NCI-H1417 treated with DMSO at 0.1 percent for 48 hours (cell line): Measurements from ENCODE around the gene ZNF148.
"Not testable (repeated sequence)": the region's sequence is repeated elsewhere in the genome, so short reads cannot be mapped to it uniquely, and the experiment has no call there.

ENCODE experiments used
- DNase-seq: peaks from one replicate; lab custom pipeline; 2025; lab: John Stamatoyannopoulos, UW

Gene ZNF148, protein sequence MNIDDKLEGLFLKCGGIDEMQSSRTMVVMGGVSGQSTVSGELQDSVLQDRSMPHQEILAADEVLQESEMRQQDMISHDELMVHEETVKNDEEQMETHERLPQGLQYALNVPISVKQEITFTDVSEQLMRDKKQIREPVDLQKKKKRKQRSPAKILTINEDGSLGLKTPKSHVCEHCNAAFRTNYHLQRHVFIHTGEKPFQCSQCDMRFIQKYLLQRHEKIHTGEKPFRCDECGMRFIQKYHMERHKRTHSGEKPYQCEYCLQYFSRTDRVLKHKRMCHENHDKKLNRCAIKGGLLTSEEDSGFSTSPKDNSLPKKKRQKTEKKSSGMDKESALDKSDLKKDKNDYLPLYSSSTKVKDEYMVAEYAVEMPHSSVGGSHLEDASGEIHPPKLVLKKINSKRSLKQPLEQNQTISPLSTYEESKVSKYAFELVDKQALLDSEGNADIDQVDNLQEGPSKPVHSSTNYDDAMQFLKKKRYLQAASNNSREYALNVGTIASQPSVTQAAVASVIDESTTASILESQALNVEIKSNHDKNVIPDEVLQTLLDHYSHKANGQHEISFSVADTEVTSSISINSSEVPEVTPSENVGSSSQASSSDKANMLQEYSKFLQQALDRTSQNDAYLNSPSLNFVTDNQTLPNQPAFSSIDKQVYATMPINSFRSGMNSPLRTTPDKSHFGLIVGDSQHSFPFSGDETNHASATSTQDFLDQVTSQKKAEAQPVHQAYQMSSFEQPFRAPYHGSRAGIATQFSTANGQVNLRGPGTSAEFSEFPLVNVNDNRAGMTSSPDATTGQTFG

DNA sequence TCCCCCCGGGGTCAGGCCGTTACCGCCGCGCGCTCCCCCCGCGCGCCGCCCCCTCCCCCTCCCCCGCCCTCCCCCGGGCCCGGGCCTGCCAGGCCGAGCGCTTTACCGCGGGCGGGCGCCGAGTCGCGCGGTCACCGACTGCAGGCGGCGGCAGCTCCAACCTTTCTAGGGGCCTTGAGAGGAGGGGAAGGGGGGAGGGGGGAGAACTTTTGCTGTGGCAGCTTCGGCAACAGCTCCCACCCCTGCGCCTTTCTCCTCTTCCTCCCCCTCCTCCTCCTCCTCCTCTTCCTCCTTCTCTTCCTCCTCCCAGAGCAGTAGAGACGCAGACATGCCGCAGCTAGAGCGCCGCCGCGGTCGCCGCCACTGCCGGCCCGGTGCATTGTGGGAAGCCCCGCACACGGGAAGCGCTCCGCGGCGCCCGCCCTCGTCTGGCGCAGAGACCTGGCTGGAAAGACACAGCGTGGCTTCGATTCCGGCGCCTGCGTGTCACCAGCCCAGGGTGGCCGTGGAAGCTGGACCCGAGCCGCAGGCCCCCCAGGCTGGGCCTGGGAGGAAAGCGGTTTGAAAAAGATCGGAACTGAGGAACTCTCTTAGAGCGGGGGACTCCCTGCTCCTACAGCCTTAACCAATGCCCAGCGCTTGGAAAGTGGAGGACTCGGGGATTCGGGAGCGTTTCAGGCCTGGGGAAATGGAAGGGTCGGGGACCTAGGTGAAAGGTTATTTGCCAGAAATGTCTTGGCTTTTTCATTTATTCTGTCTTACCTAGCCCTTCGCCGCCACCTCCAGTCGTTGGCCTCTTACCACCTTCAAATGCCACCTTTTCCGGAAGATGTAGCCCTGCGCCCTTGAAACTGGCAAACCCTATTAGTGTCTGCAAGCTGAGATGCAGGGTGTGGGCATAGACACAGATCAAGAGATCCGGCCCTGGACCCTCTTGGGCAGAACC lies at the start of gene ZNF148:
TSS of gene ZNF148 (minus strand) at position 330 of the 946 bp plus-strand sequence. CDS start 61,685 bp downstream, outside the sequence.
- DNase-seq = peak; percentile 53

DNA sequence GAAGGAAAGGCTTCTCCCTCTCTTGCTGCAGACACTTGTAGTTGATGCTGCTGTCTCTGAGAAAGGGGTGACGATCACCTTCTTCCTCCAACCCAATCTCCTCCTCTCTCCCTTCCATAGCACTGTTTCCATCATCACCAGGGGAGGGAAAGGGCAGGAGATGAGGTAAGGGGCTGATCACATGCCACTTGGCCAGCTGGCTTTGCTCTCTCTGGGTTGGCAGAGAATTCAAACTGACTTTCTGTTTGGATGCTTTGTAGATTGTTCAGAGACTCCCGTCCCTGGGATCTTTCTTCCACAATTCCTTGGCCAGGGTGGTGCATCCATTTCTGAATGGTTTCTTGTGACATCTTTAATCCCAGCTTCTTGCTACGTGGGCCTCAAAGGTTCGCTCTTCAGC lies 43.2 kb upstream of the ZNF148 start:
- DNase-seq = no peak

DNA sequence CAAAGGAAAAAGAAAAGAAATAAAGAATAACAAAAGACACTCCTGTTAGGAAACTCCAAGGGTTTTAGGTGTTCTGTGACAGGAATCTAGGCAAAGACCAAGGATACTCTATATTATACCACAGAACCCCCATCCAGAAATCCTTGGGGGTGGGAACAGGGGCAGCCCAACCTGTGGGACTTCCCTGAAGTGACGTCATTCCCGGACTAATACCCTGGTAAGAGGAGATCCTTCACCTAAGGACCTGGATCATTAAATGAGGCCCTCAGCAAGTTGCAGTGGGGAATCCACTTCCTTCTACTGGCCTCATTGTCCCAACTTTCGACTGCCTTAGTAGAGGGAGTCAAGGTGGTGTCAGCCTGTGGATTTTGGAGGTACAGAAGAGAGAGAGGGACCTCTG lies 41.1 kb upstream of the ZNF148 start:
- DNase-seq = no peak

DNA sequence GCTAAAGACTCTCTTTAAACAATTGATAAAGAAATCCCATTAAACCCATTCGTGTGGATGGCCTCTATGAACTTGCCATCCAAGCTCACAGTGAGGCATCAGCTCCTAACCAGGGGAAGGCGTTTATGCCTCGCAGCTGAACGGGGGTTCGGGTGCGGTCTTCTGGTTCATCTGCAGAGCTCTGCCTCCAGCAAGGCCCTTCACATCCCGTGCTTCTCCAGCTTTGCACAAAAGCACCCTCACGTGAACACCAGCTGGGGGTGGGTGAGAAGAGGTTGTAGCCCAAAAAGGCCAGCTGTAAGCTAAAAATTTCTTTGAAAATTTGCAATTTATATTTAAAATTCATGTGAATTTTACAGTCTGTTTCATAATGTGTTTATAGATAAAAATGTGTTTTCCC lies 39.5 kb upstream of the ZNF148 start:
- DNase-seq = no peak

DNA sequence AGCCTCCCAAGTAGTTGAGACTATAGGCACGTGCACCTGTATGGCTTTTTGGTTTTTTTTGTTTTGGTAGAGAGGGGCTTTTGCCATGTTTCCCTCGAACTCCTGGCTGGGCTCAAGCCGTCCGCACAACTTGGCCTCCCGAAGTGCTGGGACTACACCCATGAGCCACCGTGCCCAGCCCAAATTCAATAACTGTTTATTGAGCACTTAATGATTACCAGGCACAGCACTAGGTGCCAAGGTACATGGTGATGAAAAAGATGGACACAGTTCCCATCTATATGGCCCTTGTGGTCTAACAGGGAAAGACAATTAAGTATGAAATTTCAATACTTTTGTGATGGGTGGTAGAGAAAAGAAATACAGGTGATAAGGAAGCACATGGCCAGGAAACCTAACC lies 35.8 kb upstream of the ZNF148 start:
- DNase-seq = no peak

DNA sequence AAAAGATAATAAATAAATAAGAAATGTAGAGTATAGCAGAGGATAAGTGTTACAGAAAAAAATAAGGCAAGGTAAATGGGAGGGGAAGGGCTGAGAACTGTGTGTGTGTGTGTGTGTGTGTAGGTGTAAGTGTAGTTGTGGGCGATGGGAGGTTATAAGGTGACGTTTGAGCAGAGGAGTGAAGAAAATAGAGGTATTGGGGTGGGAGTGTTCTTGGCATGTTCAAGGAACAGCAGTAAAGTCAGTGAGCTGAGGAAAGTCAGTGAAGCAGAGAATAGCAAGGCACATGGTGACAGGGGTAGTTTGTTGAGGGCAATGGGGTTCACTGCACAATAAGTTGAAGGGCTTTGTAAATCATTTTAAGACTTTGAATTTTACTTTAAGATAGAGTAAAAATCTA lies 30.9 kb upstream of the ZNF148 start:
- DNase-seq = no peak

DNA sequence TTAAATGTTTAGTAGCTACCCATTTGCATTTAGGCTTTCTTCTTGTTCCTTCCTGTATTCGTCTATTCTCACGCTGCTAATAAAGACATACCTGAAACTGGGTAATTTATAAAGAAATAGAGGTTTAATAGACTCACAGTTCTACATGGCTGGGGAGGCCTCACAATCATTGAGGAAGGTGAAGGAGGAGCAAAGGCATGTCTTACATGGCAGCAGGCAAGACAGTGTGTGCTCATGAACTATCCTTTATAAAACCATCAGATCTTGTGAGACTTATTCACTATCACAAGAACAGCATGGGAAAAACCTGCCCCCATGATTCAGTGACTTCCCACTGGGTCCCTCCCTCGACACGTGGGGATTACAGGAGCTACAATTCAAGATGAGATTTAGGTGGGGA lies 30.4 kb upstream of the ZNF148 start:
- not testable (repeated sequence) for DNase-seq

DNA sequence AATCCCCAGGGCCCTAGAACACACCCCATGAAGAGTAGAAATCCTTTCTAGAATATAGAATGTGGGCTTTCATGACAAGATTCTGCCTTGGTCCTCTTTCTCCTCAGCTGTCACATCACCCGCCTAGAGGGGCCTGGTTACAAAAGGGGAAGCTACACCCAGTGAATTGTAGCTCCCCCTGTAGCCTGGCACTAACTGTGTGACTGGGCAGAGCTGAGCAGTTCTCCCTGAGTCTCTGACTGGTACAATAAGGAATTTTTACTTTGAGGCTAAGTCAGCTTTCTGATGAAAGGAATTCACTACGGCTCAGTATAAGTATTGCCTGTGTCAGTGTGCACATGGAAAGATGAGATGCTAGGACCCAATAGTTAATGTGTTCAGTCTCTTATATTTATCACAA lies 28.7 kb upstream of the ZNF148 start:
- DNase-seq = no peak

DNA sequence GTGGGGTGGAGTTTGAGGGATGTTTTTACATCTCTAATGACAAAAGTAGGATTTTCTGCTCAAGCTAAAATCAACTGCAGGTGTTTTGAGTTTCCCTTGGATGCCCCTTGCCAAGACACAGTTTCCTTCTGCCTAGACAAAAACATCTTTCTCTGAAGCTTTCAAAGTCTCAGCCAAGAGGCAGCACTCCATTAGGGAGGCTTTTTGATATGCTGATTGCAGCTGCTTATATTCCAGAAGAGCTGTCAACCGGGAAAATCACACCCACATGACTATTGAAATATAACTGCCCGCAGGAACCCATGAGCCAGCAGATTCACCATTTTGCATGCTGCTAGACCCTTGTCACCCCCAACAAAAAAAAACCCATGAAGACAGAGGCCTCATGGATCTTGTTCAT lies 27.5 kb upstream of the ZNF148 start:
- no peak for DNase-seq

DNA sequence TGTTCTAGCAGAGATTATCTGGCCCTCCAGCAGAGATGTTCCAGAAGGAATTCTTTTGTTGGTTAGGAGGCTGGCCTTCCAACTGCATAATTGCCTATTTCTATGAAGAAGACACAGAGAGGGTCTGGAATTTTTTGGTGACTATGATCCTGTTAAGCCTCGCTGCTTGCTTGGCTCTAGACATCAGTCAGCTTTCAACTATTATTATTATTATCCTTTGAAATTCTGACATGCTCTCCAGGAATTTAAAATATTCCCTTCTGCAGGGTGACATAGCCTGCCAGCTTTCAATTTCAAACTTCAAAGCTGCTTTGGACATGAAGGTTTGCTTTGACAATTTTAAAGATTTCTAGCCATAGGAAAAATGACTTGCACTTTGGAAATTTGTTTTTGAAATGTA lies 26.3 kb upstream of the ZNF148 start:
- no peak for DNase-seq

DNA sequence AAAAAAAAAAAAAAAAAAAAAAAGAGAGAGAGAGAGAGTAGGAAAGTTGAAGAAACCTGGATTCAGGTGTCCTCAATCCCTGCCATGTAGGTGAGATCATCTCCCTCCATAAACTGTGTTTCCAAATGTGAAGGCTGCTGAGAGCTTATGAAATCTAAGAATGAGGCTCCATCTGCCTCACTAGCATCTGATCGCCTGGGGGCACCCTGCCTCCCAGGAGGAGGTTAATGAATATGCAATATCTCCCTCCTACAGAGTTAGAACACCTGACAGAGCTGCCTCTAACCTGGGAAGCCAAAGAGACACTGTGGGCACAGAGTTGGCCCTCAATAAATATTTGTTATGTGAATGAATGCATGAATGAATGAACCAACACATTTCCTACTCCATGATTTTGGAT lies 23.8 kb upstream of the ZNF148 start:
- no peak for DNase-seq

DNA sequence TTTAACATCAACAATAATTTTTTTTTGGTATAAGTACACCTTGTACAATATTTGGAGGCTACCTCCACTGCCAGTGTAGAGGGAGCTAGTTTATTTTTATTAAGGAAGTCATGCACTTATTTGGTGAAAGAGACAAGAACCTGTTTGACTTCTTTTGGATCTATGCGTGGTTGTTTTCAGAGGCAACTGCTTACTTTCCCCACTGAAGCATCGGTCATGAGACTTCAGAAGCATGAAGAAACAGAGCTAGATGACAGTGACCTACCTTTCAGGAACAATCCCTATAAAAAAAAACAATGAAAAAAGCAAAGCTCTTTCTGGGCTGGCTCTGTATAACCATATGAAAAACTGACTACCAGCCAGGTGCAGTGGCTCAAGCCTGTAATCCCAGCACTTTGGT lies 20.0 kb upstream of the ZNF148 start:
- no peak for DNase-seq

DNA sequence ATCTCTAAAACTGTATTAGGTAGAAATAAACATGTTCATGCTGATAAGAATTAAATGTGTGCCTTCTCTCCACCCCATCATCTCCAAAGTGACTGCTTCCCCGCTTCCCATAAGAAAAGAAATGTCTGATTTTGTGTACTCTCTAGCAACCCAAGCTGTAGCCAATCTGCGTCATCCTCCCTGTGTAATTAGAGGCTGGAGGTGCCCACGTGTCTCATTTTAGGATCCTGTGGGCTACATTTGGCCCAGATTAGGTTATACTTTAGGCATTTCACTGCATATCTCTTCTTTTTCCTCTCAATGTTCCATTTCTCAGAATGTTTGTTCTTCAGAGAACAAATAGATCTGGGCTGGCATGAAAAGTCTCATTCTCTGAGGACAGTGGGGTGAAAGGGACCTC lies 19.3 kb upstream of the ZNF148 start:
- no peak for DNase-seq

DNA sequence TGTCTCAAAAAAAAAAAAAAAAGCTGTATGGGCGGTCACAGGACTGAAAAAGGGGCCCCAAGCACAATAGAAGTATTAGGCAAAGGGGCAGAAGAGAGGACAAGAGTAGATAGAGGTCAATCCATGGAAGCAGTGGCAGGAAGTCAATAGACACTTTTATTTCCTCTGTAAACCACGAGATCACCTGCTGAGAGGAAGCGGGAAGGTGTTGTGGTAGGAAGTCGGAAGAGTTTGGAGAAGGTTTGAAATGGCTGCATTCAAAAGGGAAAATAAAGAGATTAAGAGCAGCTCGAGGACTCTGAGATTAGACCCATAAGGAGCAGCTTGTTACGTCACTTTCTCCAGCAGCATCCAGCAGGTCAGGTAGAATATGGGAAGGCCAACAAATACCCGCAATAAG lies 14.2 kb upstream of the ZNF148 start:
- DNase-seq = no peak

DNA sequence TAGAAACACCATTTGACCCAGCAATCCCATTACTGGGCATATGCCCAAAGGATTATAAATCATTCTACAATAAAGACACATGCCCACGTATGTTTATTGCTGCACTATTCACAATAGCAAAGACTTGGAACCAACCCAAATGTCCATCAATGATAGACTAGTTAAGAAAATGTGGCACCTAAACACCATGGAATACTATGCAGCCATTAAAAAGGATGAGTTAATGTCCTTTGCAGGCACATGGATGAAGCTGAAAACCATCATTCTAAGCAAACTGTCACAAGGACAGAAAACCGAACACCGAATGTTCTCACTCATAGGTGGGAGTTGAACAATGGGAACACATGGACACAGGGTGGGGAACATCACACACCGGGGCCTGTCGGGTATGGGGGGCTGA lies 13.2 kb upstream of the ZNF148 start:
- DNase-seq = not testable (repeated sequence)

DNA sequence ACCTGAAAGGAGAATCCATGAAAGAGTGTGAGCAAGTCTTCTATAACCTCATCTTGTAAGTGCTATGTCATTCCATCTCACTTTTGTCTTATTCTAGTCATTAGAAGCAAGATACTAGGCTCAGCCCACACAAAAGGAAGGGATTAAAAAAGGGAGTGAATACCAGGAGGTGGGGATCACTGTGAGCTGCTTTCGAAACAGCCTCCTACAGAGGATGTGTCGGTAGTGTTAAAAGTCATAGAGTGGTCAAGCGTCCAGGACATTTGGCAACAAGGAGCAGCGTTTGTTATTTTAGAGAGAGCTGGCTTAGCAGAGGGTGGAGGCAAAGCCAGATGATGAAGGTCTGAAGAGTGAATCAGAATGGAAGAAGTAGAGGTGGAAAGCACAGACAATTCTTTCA lies 11.7 kb upstream of the ZNF148 start:
- DNase-seq = no peak

DNA sequence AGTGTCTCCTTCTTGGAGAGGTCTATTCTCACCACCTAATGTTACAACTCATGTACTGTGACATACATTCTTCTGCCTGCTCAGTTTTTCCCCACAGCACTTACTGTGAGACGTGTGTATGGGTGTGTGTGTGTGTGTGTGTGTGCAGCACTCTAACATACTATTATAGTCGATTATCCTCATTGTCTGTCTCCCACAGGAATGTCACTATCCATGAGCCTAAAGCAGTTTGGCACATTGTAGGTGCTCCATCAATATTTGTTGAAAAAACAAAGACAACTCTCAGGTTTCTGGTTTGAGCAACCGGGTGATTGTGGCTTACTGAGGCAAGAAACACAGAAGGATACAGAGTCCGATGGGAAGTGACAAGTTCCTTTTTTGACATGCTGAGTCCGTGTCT lies 8.6 kb upstream of the ZNF148 start:
- DNase-seq = no peak

DNA sequence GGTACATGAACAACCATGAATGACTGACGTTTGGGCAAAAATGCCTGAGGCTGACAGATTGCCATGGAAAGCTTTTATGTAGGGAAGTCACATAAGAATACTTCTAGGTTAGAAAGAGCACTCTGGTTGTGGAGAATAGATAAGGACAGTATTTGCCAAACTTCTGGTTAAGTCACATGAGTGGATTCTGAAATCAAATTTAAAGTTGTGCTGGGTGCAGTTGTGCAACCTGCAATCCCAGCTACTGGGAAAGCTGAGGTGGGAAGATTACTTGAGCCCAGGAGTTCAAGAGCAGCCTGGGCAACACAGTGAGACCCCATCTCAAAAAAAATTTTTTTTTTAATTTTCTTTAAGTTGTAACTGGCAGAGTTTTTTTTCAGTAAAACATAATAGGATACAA lies 7.2 kb upstream of the ZNF148 start:
- no peak for DNase-seq

DNA sequence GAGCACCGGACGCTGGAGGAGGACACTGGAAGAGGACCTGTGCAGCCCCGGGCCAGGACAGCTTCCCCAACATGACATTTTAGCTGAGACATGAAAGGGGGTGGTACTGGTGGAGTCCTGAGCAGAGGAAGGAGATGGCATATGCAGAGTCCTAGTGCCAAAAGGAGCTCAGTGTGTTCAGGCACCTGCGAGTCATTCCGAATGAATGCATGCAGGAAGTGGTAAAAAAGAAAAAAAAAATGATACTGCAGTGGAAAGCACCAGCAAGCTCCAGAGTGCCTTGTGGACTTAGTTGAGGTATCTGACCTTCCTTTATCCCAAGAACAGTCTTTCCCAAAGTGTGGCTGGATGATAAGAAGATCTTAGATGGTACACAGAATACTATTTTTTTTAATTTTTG lies 6.6 kb upstream of the ZNF148 start:
- no peak for DNase-seq

DNA sequence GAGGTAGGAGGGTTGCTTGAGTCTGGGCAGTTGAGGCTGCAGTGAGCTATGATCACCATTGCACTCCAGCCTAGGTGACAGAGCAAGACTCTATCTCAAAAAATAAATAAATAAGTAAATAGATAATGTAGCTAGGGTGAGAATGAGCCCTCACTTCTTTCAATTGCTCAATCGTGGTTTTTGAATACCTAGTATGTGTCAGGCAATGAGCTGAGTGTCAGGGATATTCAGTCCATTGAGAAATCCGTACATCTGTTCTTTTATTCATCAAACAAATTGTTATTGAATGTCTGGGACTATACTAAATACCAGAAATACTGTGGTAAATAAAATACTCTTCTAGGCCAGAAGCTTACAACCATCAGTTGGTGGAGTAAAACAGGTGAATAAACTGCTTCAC lies 6.2 kb upstream of the ZNF148 start:
- DNase-seq = no peak

DNA sequence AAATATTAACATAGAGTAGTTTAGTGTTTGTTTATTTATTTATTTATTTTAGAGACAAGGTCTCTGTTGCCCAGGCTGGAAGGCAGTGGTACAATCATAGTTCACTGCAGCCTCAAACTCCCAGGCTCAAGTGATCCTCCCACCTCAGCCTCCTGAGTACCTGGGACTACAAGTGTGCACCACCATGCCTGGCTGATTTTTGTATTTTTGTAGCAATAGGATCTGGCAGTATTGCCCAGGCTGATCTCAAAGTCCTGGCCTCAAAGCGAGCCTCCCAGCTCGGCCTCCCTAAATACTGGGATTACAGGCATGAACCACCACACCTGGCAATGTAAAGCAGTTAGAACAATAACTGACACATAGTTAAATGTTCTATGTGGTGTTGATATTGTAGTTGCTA lies 4.4 kb upstream of the ZNF148 start:
- no peak for DNase-seq

DNA sequence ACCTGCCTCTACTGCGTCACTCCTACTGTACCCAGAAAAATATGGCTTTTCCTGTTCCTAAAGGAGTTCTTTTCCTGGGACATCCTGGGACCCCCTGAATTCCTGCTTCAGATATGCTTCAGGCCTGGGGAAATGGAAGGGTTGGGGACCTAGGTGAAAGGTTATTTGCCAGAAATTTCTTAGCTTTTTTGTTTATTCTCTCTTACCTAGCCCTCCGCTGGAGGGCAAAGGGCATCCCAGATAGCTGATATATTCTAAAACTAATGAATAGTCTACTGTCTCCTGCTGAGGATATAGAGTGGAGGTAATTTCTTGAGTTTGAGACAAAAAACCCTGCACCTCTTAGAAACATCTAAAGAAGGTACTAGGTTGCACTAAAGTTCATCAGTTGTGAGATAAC lies 3.6 kb upstream of the ZNF148 start:
- no peak for DNase-seq
